H9 (cell line): ENCODE results near the gene CNGB1. TPM values are rescaled to one million over a fixed set of nuclear protein-coding genes. Genes with fewer than 3 reads are reported as not detected.

Experiments used
- DNase-seq: peaks from one replicate; pipeline ENCODE4 v3.0.0-alpha.2; 2017
- H2AFZ ChIP-seq: one replicate; pipeline ENCODE4 v1.6.1; 2013; ENCODE audit warnings: mild to moderate bottlenecking, low read length, control low read depth, moderate library complexity
- H2AK5ac ChIP-seq: 2 replicates; pipeline ENCODE4 v1.6.1; 2013; ENCODE audit warnings: low read length, control low read depth, mixed read lengths; ENCODE audit not compliant: insufficient read length
- H2BK120ac ChIP-seq: one replicate; pipeline ENCODE4 v1.6.1; 2013; ENCODE audit warnings: low read depth, mild to moderate bottlenecking, low read length, control low read depth, inconsistent platforms; ENCODE audit not compliant: poor library complexity, severe bottlenecking
- H2BK12ac ChIP-seq: 2 replicates; pipeline ENCODE4 v1.6.1; 2013; ENCODE audit warnings: low read length, control low read depth, mixed read lengths, low read depth; ENCODE audit not compliant: insufficient read length
- H2BK15ac ChIP-seq: 2 replicates; pipeline ENCODE4 v1.6.1; 2013; ENCODE audit warnings: low read depth, low read length, control low read depth
- H2BK20ac ChIP-seq: one replicate; pipeline ENCODE4 v1.6.1; 2013; ENCODE audit warnings: low read depth, mild to moderate bottlenecking, low read length, control low read depth, inconsistent platforms; ENCODE audit not compliant: poor library complexity, severe bottlenecking
- H2BK5ac ChIP-seq: 2 replicates; pipeline ENCODE4 v1.6.1; 2013; ENCODE audit warnings: low read length, control low read depth, mixed read lengths; ENCODE audit not compliant: insufficient read length
- H3K14ac ChIP-seq: 2 replicates; pipeline ENCODE4 v1.6.1; 2013; ENCODE audit warnings: low read length, control low read depth; ENCODE audit not compliant: insufficient read depth
- H3K18ac ChIP-seq: 2 replicates; pipeline ENCODE4 v1.6.1; 2013; ENCODE audit warnings: low read depth, mild to moderate bottlenecking, mixed read lengths, low read length, control low read depth; ENCODE audit not compliant: insufficient read length
- H3K23ac ChIP-seq: 2 replicates; pipeline ENCODE4 v1.6.1; 2013; ENCODE audit warnings: low read length, control low read depth, mixed read lengths, low read depth; ENCODE audit not compliant: insufficient read length
- H3K23me2 ChIP-seq: 2 replicates; pipeline ENCODE4 v1.6.1; 2013; ENCODE audit warnings: low read depth, mild to moderate bottlenecking, mixed read lengths, low read length, control low read depth; ENCODE audit not compliant: insufficient read length, poor library complexity, severe bottlenecking
- H3K27ac ChIP-seq: 2 replicates; pipeline ENCODE4 v1.5.1; 2013; ENCODE audit warnings: low read length, control low read depth, mixed read lengths, low read depth; ENCODE audit not compliant: insufficient read length
- H3K27me3 ChIP-seq: 2 replicates; pipeline ENCODE4 v1.6.1; 2013; ENCODE audit warnings: low read length, control low read depth, inconsistent platforms; ENCODE audit not compliant: insufficient read depth
- H3K4ac ChIP-seq: 2 replicates; pipeline ENCODE4 v1.6.1; 2013; ENCODE audit warnings: low read depth, mild to moderate bottlenecking, control low read depth, inconsistent platforms, low read length, moderate library complexity
- H3K4me1 ChIP-seq: 2 replicates; pipeline ENCODE4 v1.6.1; 2013; ENCODE audit warnings: low read length, control low read depth, inconsistent platforms; ENCODE audit not compliant: insufficient read depth
- H3K4me2 ChIP-seq: 2 replicates; pipeline ENCODE4 v1.6.1; 2013; ENCODE audit warnings: low read length, control low read depth, mixed read lengths; ENCODE audit not compliant: insufficient read length, insufficient read depth
- H3K56ac ChIP-seq: 2 replicates; pipeline ENCODE4 v1.6.1; 2013; ENCODE audit warnings: low read depth, mild to moderate bottlenecking, mixed read lengths, low read length, control low read depth; ENCODE audit not compliant: insufficient read length
- H3K79me1 ChIP-seq: 2 replicates; pipeline ENCODE4 v1.6.1; 2013; ENCODE audit warnings: low read depth, mild to moderate bottlenecking, moderate library complexity, low read length, control low read depth, inconsistent platforms; ENCODE audit not compliant: insufficient read depth, poor library complexity, severe bottlenecking
- H3K79me2 ChIP-seq: 2 replicates; pipeline ENCODE4 v1.6.1; 2013; ENCODE audit warnings: low read length, control low read depth, inconsistent platforms; ENCODE audit not compliant: insufficient read depth
- H3K9ac ChIP-seq: 2 replicates; pipeline ENCODE4 v1.6.1; 2013; ENCODE audit warnings: low read length, control low read depth, mixed read lengths; ENCODE audit not compliant: insufficient read length; ENCODE audit errors: extremely low read depth
- H3K9me3 ChIP-seq: one replicate; pipeline ENCODE4 v1.6.1; 2013; ENCODE audit warnings: low read depth, low read length, inconsistent platforms; ENCODE audit not compliant: control insufficient read depth
- H3T11ph ChIP-seq: one replicate; pipeline ENCODE4 v1.6.1; 2013; ENCODE audit warnings: mild to moderate bottlenecking, low read length, control low read depth, inconsistent platforms
- H4K20me1 ChIP-seq: one replicate; pipeline ENCODE4 v1.6.1; 2013; ENCODE audit not compliant: control insufficient read depth, insufficient read length, insufficient read depth
- H4K5ac ChIP-seq: 2 replicates; pipeline ENCODE4 v1.6.1; 2013; ENCODE audit warnings: low read depth, mild to moderate bottlenecking, mixed read lengths, low read length, control low read depth; ENCODE audit not compliant: insufficient read length
- H4K8ac ChIP-seq: replicated peaks from 2 replicates; pipeline ENCODE4 v1.6.1; 2013; ENCODE audit warnings: low read length, control low read depth, mixed read lengths, low read depth; ENCODE audit not compliant: insufficient read length
- H4K91ac ChIP-seq: 2 replicates; pipeline ENCODE4 v1.6.1; 2013; ENCODE audit warnings: low read depth, mild to moderate bottlenecking, moderate library complexity, mixed read lengths, low read length, control low read depth; ENCODE audit not compliant: insufficient read length
- H3K27ac Mint-ChIP-seq, 3 experiments: 2 replicates in 2 of 3; 3 replicates in 1 of 3; pipeline ENCODE4 v1.8.0; 2020 to 2021; ENCODE audit warnings: mixed read lengths in 3 of 3, mild to moderate bottlenecking in 1 of 3, moderate library complexity in 1 of 3
- H3K27me3 Mint-ChIP-seq: 2 replicates; pipeline ENCODE4 v1.8.0; 2021; ENCODE audit warnings: low read depth, mild to moderate bottlenecking, moderate library complexity, mixed read lengths
- H3K36me3 Mint-ChIP-seq, 3 experiments: 2 replicates in 2 of 3; 3 replicates in 1 of 3; pipeline ENCODE4 v1.8.0; 2020 to 2021; ENCODE audit warnings: low read depth in 3 of 3, mixed read lengths in 3 of 3; ENCODE audit not compliant: insufficient read depth in 1 of 3
- H3K4me1 Mint-ChIP-seq, 2 experiments: 2 replicates each; pipeline ENCODE4 v1.8.0; 2020; ENCODE audit warnings: mixed read lengths in 2 of 2
- H3K4me3 Mint-ChIP-seq, 2 experiments: 2 replicates in 1 of 2; 3 replicates in 1 of 2; pipeline ENCODE4 v1.8.0; 2020 to 2021; ENCODE audit warnings: mild to moderate bottlenecking in 2 of 2, mixed read lengths in 2 of 2, moderate library complexity in 1 of 2
- H3K9me3 Mint-ChIP-seq, 2 experiments: 2 replicates in 1 of 2; 3 replicates in 1 of 2; pipeline ENCODE4 v1.8.0; 2020; ENCODE audit warnings: mild to moderate bottlenecking in 2 of 2, mixed read lengths in 2 of 2, moderate library complexity in 1 of 2
- CTCF ChIP-seq: fragments of 200-600 bp; sonication (generic); conservative IDR thresholded peaks from 3 replicates; pipeline ENCODE4 v1.8.0; 2021; ENCODE audit warnings: antibody characterized with exemption, mild to moderate bottlenecking
- WGBS: extraction: QIAGEN DNeasy Blood & Tissue Kit; methylation state at CpG from one replicate; pipeline ENCODE4 v1.1.7; 2013; ENCODE audit warnings: missing lambda C conversion rate, low lambda C conversion rate, mixed read lengths; ENCODE audit not compliant: insufficient read length; ENCODE audit errors: extremely low coverage; 5-methylcytosine and 5-hydroxymethylcytosine counted together
- total RNA-seq: library from RNA; stranded (reverse); gene quantifications from 2 replicates; pipeline ENCODE4 v1.2.1, GENCODE V29; 2021

The CNGB1 gene
- total RNA-seq, 1 experiment from 2014 or later, result not detected

GRCh38 chr16:57953857-57954256 is 17.1 kb downstream of the CNGB1 start:
- Histone ChIP-seq H3K27me3 (no peaks in the 10 kb centered on the region), H2AFZ (no peak overlapping the region), H2BK20ac (no peak overlapping the region), H3K56ac (no peak overlapping the region), H3K18ac (no peak overlapping the region), H2BK15ac (no peak overlapping the region), H3K4ac (no peak overlapping the region), H4K91ac (no peak overlapping the region), H3K23me2 (no peaks in the 10 kb centered on the region), H3K23ac (no peak overlapping the region), H3K4me2 (no peak overlapping the region), H3K9me3 (no peaks in the 10 kb centered on the region), H3K4me1 (no peaks in the 10 kb centered on the region), H3T11ph (no peak overlapping the region), H2BK120ac (no peak overlapping the region), H3K9ac (no peak overlapping the region), H2BK5ac (no peak overlapping the region), H3K79me1 (no peaks in the 10 kb centered on the region), H4K20me1 (no peaks in the 10 kb centered on the region), H4K5ac (no peak overlapping the region), H2BK12ac (no peak overlapping the region), H3K27ac (no peak overlapping the region), H3K14ac (no peak overlapping the region), H3K79me2 (no peaks in the 10 kb centered on the region), H4K8ac (no peak overlapping the region), H2AK5ac (no peak overlapping the region)
- no peak overlapping the region for H3K27ac Mint-ChIP-seq
- no peak for DNase-seq
- no peak for TF ChIP-seq CTCF
- no peaks in the 10 kb centered on the region for H3K9me3 Mint-ChIP-seq
- peaks cover 16 to 27% of the 10 kb centered on the region in 2 experiments; a peak in 3 of 4 replicates for H3K4me1 Mint-ChIP-seq
- no peaks in the 10 kb centered on the region; the same call in 1 of the 2 replicates for H3K27me3 Mint-ChIP-seq
- no peak overlapping the region for H3K4me3 Mint-ChIP-seq
- whole genome bisulfite sequencing, result no CpG with 5 or more reads among the region's 1 CpG
- H3K36me3 Mint-ChIP-seq, result no peaks in the 10 kb centered on the region
